ENCODE measurements around the gene SLC35G2.

SLC35G2 gene

GRCh38 chr3:136891934-136892855 lies 73.3 kb downstream of the SLC35G2 start:
- no peak for TF ChIP-seq ZBTB7A (IDR thresholded peaks at IDR 0.05; ENCODE audit: low read depth)
- no peak for TF ChIP-seq TCF12 (IDR thresholded peaks at IDR 0.05; ENCODE audit: low read depth)
- TF ChIP-seq USF1 (IDR thresholded peaks at IDR 0.05): no peak
- no peak for TF ChIP-seq CEBPB (IDR thresholded peaks at IDR 0.05)
- TF ChIP-seq RAD21 (IDR thresholded peaks at IDR 0.05; ENCODE audit: low read depth): no peak
- no peak for TF ChIP-seq TAF1 (IDR thresholded peaks at IDR 0.05; ENCODE audit: low read depth)
- no peak for TF ChIP-seq MAX (IDR thresholded peaks at IDR 0.05)
- no peak for TF ChIP-seq EGR1 (IDR thresholded peaks at IDR 0.05)
- TF ChIP-seq EP300 (IDR thresholded peaks at IDR 0.05; ENCODE audit: borderline replicate concordance): no peak
- no peak for TF ChIP-seq YY1 (IDR thresholded peaks at IDR 0.05; ENCODE audit: low read depth)
- TF ChIP-seq CREB1 (IDR thresholded peaks at IDR 0.05; ENCODE audit: low read depth): no peak
- no peak for TF ChIP-seq FOXM1 (IDR thresholded peaks at IDR 0.05; ENCODE audit: borderline replicate concordance, low read depth)
- TF ChIP-seq NFIC (IDR thresholded peaks at IDR 0.05): no peak
- no peak for TF ChIP-seq TEAD4 (IDR thresholded peaks at IDR 0.05)
- no peak for TF ChIP-seq REST (IDR thresholded peaks at IDR 0.05; ENCODE audit: low read depth)

- TF ChIP-seq EGR1 (IDR thresholded peaks at IDR 0.05) (no peak), NFIC (IDR thresholded peaks at IDR 0.05) (no peak), MAX (IDR thresholded peaks at IDR 0.05) (no peak), ZBTB7A (IDR thresholded peaks at IDR 0.05; ENCODE audit: low read depth) (no peak), EP300 (IDR thresholded peaks at IDR 0.05; ENCODE audit: borderline replicate concordance) (no peak), USF1 (IDR thresholded peaks at IDR 0.05) (no peak), TCF12 (IDR thresholded peaks at IDR 0.05; ENCODE audit: low read depth) (no peak), FOXM1 (IDR thresholded peaks at IDR 0.05; ENCODE audit: borderline replicate concordance, low read depth) (no peak), CEBPB (IDR thresholded peaks at IDR 0.05) (no peak), RAD21 (IDR thresholded peaks at IDR 0.05; ENCODE audit: low read depth) (no peak), TAF1 (IDR thresholded peaks at IDR 0.05; ENCODE audit: low read depth) (no peak), CREB1 (IDR thresholded peaks at IDR 0.05; ENCODE audit: low read depth) (no peak), REST (IDR thresholded peaks at IDR 0.05; ENCODE audit: low read depth) (no peak), TEAD4 (IDR thresholded peaks at IDR 0.05) (no peak), YY1 (IDR thresholded peaks at IDR 0.05; ENCODE audit: low read depth) (no peak)
Measured at GRCh38 chr3:136893848-136894443, 75.0 kb downstream of the SLC35G2 start.

- no peak for TF ChIP-seq FOXM1 (IDR thresholded peaks at IDR 0.05; ENCODE audit: borderline replicate concordance, low read depth)
- TF ChIP-seq USF1 (IDR thresholded peaks at IDR 0.05): no peak
- no peak for TF ChIP-seq TAF1 (IDR thresholded peaks at IDR 0.05; ENCODE audit: low read depth)
- no peak for TF ChIP-seq CEBPB (IDR thresholded peaks at IDR 0.05)
- TF ChIP-seq TEAD4 (IDR thresholded peaks at IDR 0.05): no peak
- no peak for TF ChIP-seq EP300 (IDR thresholded peaks at IDR 0.05; ENCODE audit: borderline replicate concordance)
- no peak for TF ChIP-seq MAX (IDR thresholded peaks at IDR 0.05)
Measured at GRCh38 chr3:136898549-136898948, 79.6 kb downstream of the SLC35G2 start.

- no peak for TF ChIP-seq NFIC (IDR thresholded peaks at IDR 0.05)
- TF ChIP-seq TAF1 (IDR thresholded peaks at IDR 0.05; ENCODE audit: low read depth): no peak
- no peak for TF ChIP-seq CEBPB (IDR thresholded peaks at IDR 0.05)
- no peak for TF ChIP-seq CREB1 (IDR thresholded peaks at IDR 0.05; ENCODE audit: low read depth)
Measured at GRCh38 chr3:136898954-136899353, 80.0 kb downstream of the SLC35G2 start.

All from Ishikawa (cell line).